Fibroblast of the aortic adventitia (primary cell): ENCODE results near the gene CNNM4. TPM values are rescaled to one million over a fixed set of nuclear protein-coding genes. Genes with fewer than 3 reads are reported as not detected.
"Not testable (repeated sequence)": the region's sequence is repeated elsewhere in the genome, so short reads cannot be mapped to it uniquely, and the experiment has no call there.

ENCODE experiments used
- DNase-seq: peaks from one replicate; pipeline ENCODE4 v3.0.0-alpha.2; 2010; ENCODE audit warnings: low read depth
- H3K4me3 ChIP-seq: 2 replicates; pipeline ENCODE4 v1.5.1; 2011; ENCODE audit warnings: low read depth, mild to moderate bottlenecking, control low read depth, low read length, moderate library complexity
- CTCF ChIP-seq: IDR thresholded peaks from 2 replicates; pipeline ENCODE4 v1.5.1; 2011; ENCODE audit warnings: mild to moderate bottlenecking, low read length, control low read depth, inconsistent platforms; ENCODE audit not compliant: insufficient read depth
- total RNA-seq: library from RNA; depleted of rRNA; stranded (reverse); fragments of >200 nt; gene quantifications from 2 replicates; pipeline ENCODE4 v1.2.3, GENCODE V29; 2012; ENCODE audit warnings: low replicate concordance

CNNM4 gene
- total RNA-seq, 1 donor: 3.8 TPM

- H3K4me3 ChIP-seq: no peak overlapping the region
- TF ChIP-seq CTCF: no peak
- peak; percentile 47 for DNase-seq
Observed at GRCh38 chr2:96788442-96789244, 27.9 kb downstream of the CNNM4 start.

DNA sequence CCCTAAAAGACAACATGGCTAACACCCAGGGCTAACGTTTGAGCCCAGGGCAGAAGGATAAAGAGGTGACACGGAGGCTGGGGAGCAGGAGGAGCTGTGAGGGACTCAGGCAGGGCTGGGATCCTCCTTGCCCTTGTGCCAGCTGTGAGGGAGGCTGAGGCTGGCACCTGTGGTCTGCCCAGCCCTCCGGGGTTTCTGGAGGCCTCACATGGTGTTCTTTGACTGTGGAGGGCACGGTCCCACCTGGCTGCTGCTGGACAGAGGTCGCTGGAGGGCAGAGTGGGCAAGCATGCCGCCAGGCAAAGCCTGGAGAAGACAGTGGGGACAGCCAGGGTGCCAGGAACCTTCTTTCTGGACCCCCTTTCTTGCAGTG lies 28.5 kb downstream of the CNNM4 start:
- H3K4me3 ChIP-seq: no peak overlapping the region
- TF ChIP-seq CTCF: no peak
- no peak for DNase-seq

DNA sequence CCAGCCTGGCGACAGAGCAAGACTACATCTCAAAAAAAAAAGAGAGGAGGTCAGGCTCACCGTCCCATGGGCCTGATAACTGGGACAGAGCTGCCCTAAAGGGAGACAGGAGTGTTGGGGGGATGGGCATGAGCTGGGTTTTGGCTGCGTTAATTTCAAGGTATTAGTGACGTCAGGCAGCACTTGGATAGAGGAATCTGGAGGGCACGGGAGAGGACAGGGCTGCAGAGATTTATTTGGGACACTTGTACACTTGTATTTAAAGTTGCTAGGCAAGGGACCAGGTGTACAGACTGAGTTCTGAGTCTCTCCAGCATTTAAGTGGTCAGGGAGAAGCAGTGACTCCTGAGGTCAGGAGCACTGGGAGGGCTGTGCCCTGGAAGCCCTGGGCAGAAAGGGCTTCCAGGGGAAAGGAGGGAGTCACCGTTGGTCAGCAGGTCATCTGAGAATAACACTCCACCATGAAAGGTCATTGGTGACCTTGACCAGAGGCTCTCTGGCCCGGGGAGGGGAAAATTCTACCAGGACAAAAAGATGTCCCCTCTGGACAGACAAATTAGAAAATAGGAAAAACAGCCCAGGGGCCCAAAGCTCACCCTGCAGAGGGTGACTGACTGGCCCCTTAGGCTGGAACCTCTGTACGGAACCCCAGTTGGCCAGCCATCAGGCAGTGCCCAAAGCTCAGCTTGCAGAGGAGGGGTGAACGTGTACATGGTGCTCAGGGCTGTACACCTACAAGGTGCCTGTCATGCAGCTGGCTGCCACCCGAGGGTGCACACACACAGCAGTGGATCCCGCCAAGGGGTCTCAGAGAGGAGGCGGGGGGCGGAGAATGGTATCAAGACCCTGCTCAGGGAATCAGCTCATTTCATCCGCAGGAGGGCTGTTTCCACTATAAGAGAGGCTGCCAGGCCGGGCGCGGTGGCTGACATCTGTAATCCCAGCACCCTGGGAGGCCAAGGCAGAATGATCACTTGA lies 32.4 kb downstream of the CNNM4 start:
- no peak overlapping the region for H3K4me3 ChIP-seq
- no peak for DNase-seq
- no peak for TF ChIP-seq CTCF

DNA sequence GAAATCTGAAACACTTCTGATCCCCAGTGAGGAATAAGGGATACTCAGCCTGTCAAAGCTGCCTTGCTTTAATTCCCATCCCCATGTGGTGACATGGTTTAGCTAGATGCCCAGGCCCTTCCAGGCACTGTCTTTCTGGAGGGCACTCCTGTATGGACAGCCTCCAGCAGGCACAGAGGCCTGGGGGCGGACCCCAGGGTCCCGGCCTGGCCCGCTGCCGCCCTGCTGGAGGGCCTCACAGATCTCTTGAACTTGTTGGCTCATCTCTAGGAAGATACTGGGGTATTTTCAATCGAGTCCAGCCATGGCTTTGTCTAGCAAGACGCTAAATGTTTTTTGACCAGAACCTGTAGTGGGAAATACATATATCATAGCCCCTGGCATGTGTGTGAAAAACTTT lies 34.4 kb downstream of the CNNM4 start:
- no peak for DNase-seq
- TF ChIP-seq CTCF: no peak

GRCh38 chr2:96796497-96796896 lies 35.8 kb downstream of the CNNM4 start:
- H3K4me3 ChIP-seq, DNase-seq: not testable (repeated sequence)

More for the DNA sequence above, 34.4 kb downstream of the CNNM4 start:
- no peak overlapping the region for H3K4me3 ChIP-seq

- no peak for DNase-seq
- no peak overlapping the region for H3K4me3 ChIP-seq
- TF ChIP-seq CTCF: no peak
Observed at GRCh38 chr2:96797066-96797625, 36.4 kb downstream of the CNNM4 start.
